CD4-positive, alpha-beta T cell (primary cell): ENCODE results near the gene SCN10A. TPM values are rescaled to one million over a fixed set of nuclear protein-coding genes. Genes with fewer than 3 reads are reported as not detected.

Source experiments
- ATAC-seq: fragments of 200-7000 bp; cut with Tn5 transposase; one replicate; pipeline ENCODE4 v1.10.0; 2022; ENCODE audit warnings: mild to moderate bottlenecking; ENCODE audit not compliant: poor library complexity
- CTCF ChIA-PET: fragments of 350-600 bp; sonication (Branson Sonifier 250); formaldehyde crosslinking; loops from one replicate; lab custom pipeline; 2021; ENCODE audit warnings: antibody characterized with exemption, inconsistent platforms; lab: Charles Lee
- POLR2A ChIA-PET: fragments of 350-600 bp; sonication (Branson Sonifier 250); formaldehyde crosslinking; loops from one replicate; lab custom pipeline; 2021; ENCODE audit warnings: antibody characterized with exemption, inconsistent platforms; lab: Charles Lee
- DNase-seq, 14 experiments: peaks; one replicate each; pipeline ENCODE4 v3.0.0-alpha.2; 2013 to 2020; ENCODE audit warnings: mixed read lengths in 2 of 14
- H3K27ac ChIP-seq, 2 donors: one replicate each; pipeline versions ENCODE4 v1.5.1 to v1.7.0; 2013; ENCODE audit warnings: low read length in 2 of 2, low read depth in 1 of 2, mild to moderate bottlenecking in 1 of 2
- H3K27me3 ChIP-seq, 2 experiments: 1 replicate in 1 of 2; 2 replicates in 1 of 2; pipeline versions ENCODE4 v1.6.1 to v1.7.0; 2013; ENCODE audit warnings: low read length in 2 of 2, control low read depth in 1 of 2, mild to moderate bottlenecking in 1 of 2, moderate library complexity in 1 of 2; ENCODE audit not compliant: insufficient read depth in 2 of 2, control insufficient read depth in 1 of 2
- H3K36me3 ChIP-seq: one replicate; pipeline ENCODE4 v1.6.1; 2013; ENCODE audit warnings: low read length, control low read depth; ENCODE audit not compliant: insufficient read depth
- H3K4me1 ChIP-seq: one replicate; pipeline ENCODE4 v1.6.1; 2013; ENCODE audit warnings: low read length, control low read depth; ENCODE audit not compliant: insufficient read depth
- H3K4me3 ChIP-seq: one replicate; pipeline ENCODE4 v1.5.1; 2013; ENCODE audit warnings: mild to moderate bottlenecking, low read length, moderate library complexity
- H3K9me3 ChIP-seq, 2 experiments: 1 replicate in 1 of 2; 2 replicates in 1 of 2; pipeline versions ENCODE4 v1.6.1 to v1.7.0; 2013; ENCODE audit warnings: low read length in 2 of 2, mild to moderate bottlenecking in 2 of 2, control low read depth in 1 of 2, moderate library complexity in 1 of 2; ENCODE audit not compliant: control insufficient read depth in 1 of 2, insufficient read depth in 1 of 2
- H3K27ac Mint-ChIP-seq: one replicate; pipeline ENCODE4 v1.8.0; 2020; ENCODE audit warnings: mixed read lengths
- H3K27me3 Mint-ChIP-seq: one replicate; pipeline ENCODE4 v1.8.0; 2021; ENCODE audit warnings: mixed read lengths
- H3K36me3 Mint-ChIP-seq: one replicate; pipeline ENCODE4 v1.8.0; 2021; ENCODE audit warnings: low read depth, mixed read lengths
- H3K4me1 Mint-ChIP-seq: one replicate; pipeline ENCODE4 v1.8.0; 2021; ENCODE audit warnings: low read depth, mixed read lengths
- H3K4me3 Mint-ChIP-seq: one replicate; pipeline ENCODE4 v1.8.0; 2020; ENCODE audit warnings: mild to moderate bottlenecking, mixed read lengths
- H3K9me3 Mint-ChIP-seq: one replicate; pipeline ENCODE4 v1.8.0; 2020; ENCODE audit warnings: mixed read lengths
- CTCF ChIP-seq: fragments of 200-600 bp; IDR thresholded peaks from one replicate; pipeline ENCODE4 v1.8.0; 2022; ENCODE audit warnings: antibody characterized with exemption, mild to moderate bottlenecking
- intact Hi-C, 2 experiments: fragments of 100-400 bp; cut with DNase I in 1 of 2; cut with micrococcal nuclease in 1 of 2; formaldehyde crosslinking; loops; one replicate each; pipeline versions ENCODE4 v1.15.1 to v1.9.0; 2023 to 2025; cut with DNase I, micrococcal nuclease
- total RNA-seq, 174 experiments: library from RNA in 2 of 174; stranded (reverse) in 2 of 174; gene quantifications; one replicate each; pipeline ENCODE4 v1.2.3 and lab custom pipeline; 2021 to 2026

SCN10A gene
- total RNA-seq, 2 experiments from 2014 or later, result not detected

- no peaks in the 10 kb centered on the region for H3K9me3 ChIP-seq
- peaks cover 0 to 10% of the 10 kb centered on the region in 2 experiments for H3K27me3 ChIP-seq
- ATAC-seq (no peak), DNase-seq (no peak)
- H3K4me3 ChIP-seq, result no peak overlapping the region
- ChIA-PET POLR2A (no interaction called here), CTCF (no interaction called here)
- no peak for TF ChIP-seq CTCF
- no peak overlapping the region for H3K4me3 Mint-ChIP-seq
- no peaks in the 10 kb centered on the region for H3K36me3 Mint-ChIP-seq
- intact Hi-C loops, result no loop called here
- no peak overlapping the region for H3K27ac ChIP-seq
- H3K9me3 Mint-ChIP-seq, result peaks cover 2% of the 10 kb centered on the region
- peaks cover 29% of the 10 kb centered on the region for H3K27me3 Mint-ChIP-seq
- H3K4me1 Mint-ChIP-seq, result no peaks in the 10 kb centered on the region
- H3K36me3 ChIP-seq, result no peaks in the 10 kb centered on the region
- H3K27ac Mint-ChIP-seq, result no peak overlapping the region
- no peaks in the 10 kb centered on the region for H3K4me1 ChIP-seq
These were observed 58.3 kb downstream of the SCN10A start for GRCh38 chr3:38757721-38758120.

- Mint-ChIP-seq H3K9me3 (peaks cover 2% of the 10 kb centered on the region), H3K4me1 (no peaks in the 10 kb centered on the region), H3K4me3 (no peak overlapping the region), H3K27ac (no peak overlapping the region), H3K27me3 (peaks cover 30% of the 10 kb centered on the region), H3K36me3 (no peaks in the 10 kb centered on the region)
- peaks cover 0 to 10% of the 10 kb centered on the region in 2 experiments for H3K27me3 ChIP-seq
- H3K9me3 ChIP-seq, result peaks cover 0 to 4% of the 10 kb centered on the region in 2 experiments
- H3K27ac ChIP-seq, result no peak overlapping the region
- POLR2A ChIA-PET, result no interaction called here
- ATAC-seq, result no peak
- no peak overlapping the region for H3K4me3 ChIP-seq
- H3K36me3 ChIP-seq, result no peaks in the 10 kb centered on the region
- DNase-seq, result no peak
- no peak for TF ChIP-seq CTCF
- H3K4me1 ChIP-seq, result no peaks in the 10 kb centered on the region
- CTCF ChIA-PET, result no interaction called here
- intact Hi-C loops, result no loop called here
These were observed 59.1 kb downstream of the SCN10A start for GRCh38 chr3:38756892-38757291.

- Histone ChIP-seq H3K27ac (no peak overlapping the region), H3K27me3 (peaks cover 7 to 10% of the 10 kb centered on the region in 2 experiments), H3K36me3 (no peaks in the 10 kb centered on the region), H3K4me1 (no peaks in the 10 kb centered on the region), H3K9me3 (peaks cover 0 to 4% of the 10 kb centered on the region in 2 experiments), H3K4me3 (no peak overlapping the region)
- intact Hi-C loops, result no loop called here
- Mint-ChIP-seq H3K36me3 (no peaks in the 10 kb centered on the region), H3K27me3 (peaks cover 30% of the 10 kb centered on the region), H3K9me3 (no peaks in the 10 kb centered on the region), H3K27ac (no peak overlapping the region), H3K4me1 (no peaks in the 10 kb centered on the region), H3K4me3 (no peak overlapping the region)
- no peak for TF ChIP-seq CTCF
- POLR2A ChIA-PET, result no interaction called here
- CTCF ChIA-PET, result no interaction called here
- DNase-seq (no peak), ATAC-seq (no peak)
These were observed 60.9 kb downstream of the SCN10A start for GRCh38 chr3:38755130-38755529.
